Naive thymus-derived CD4-positive, alpha-beta T cell (primary cell): Measurements from ENCODE around the gene ZNF692. TPM values are rescaled to one million over a fixed set of nuclear protein-coding genes. Genes with fewer than 3 reads are reported as not detected.

ENCODE experiments used
- ATAC-seq: fragments of 150-1000 bp; cut with Tn5 transposase; 2 replicates; pipeline ENCODE4 v1.10.0; 2021; ENCODE audit warnings: mild to moderate bottlenecking, moderate library complexity
- CTCF ChIA-PET: fragments of 350-600 bp; sonication (Branson Sonifier 250); formaldehyde crosslinking; loops from one replicate; lab custom pipeline; 2021; ENCODE audit warnings: antibody characterized with exemption; lab: Charles Lee
- POLR2A ChIA-PET: fragments of 350-600 bp; sonication (Branson Sonifier 250); formaldehyde crosslinking; loops from one replicate; lab custom pipeline; 2021; ENCODE audit warnings: antibody characterized with exemption, inconsistent platforms; lab: Charles Lee
- DNase-seq, 9 donors: peaks; one replicate each; pipeline versions ENCODE4 v3.0.0 to v3.0.0-alpha.2; 2020 to 2022; ENCODE audit warnings: mixed read lengths in 1 of 9
- H3K27ac ChIP-seq: one replicate; pipeline ENCODE4 v1.7.0; 2013; ENCODE audit warnings: mild to moderate bottlenecking, low read depth, low read length, moderate library complexity
- H3K27me3 ChIP-seq, 2 donors: one replicate each; pipeline ENCODE4 v1.7.0; 2013; ENCODE audit warnings: low read length in 2 of 2, mild to moderate bottlenecking in 2 of 2, moderate library complexity in 2 of 2; ENCODE audit not compliant: control insufficient read depth in 2 of 2, insufficient read depth in 2 of 2
- H3K36me3 ChIP-seq, 3 experiments: 1 replicate in 2 of 3; 2 replicates in 1 of 3; pipeline ENCODE4 v1.7.0; 2013; ENCODE audit warnings: low read length in 3 of 3, mild to moderate bottlenecking in 3 of 3, moderate library complexity in 1 of 3; ENCODE audit not compliant: insufficient read depth in 3 of 3, control insufficient read depth in 2 of 3
- H3K4me1 ChIP-seq, 2 donors: one replicate each; pipeline ENCODE4 v1.7.0; 2013; ENCODE audit warnings: low read length in 2 of 2, mild to moderate bottlenecking in 2 of 2, moderate library complexity in 1 of 2; ENCODE audit not compliant: control insufficient read depth in 2 of 2, insufficient read depth in 2 of 2
- H3K4me3 ChIP-seq: 2 replicates; pipeline ENCODE4 v1.7.0; 2013; ENCODE audit warnings: mild to moderate bottlenecking, low read length
- H3K9me3 ChIP-seq, 3 experiments: 1 replicate in 2 of 3; 2 replicates in 1 of 3; pipeline ENCODE4 v1.7.0; 2013; ENCODE audit warnings: low read length in 3 of 3; ENCODE audit not compliant: control insufficient read depth in 2 of 3
- H3K27ac Mint-ChIP-seq, 9 donors: one replicate each; pipeline ENCODE4 v1.8.0; 2020 to 2022; ENCODE audit warnings: mixed read lengths in 9 of 9, mild to moderate bottlenecking in 8 of 9, moderate library complexity in 5 of 9, inconsistent platforms in 2 of 9
- H3K27me3 Mint-ChIP-seq, 5 donors: one replicate each; pipeline ENCODE4 v1.8.0; 2021 to 2022; ENCODE audit warnings: mixed read lengths in 5 of 5, mild to moderate bottlenecking in 1 of 5
- H3K36me3 Mint-ChIP-seq, 5 donors: one replicate each; pipeline ENCODE4 v1.8.0; 2020 to 2022; ENCODE audit warnings: mixed read lengths in 5 of 5, mild to moderate bottlenecking in 3 of 5, inconsistent platforms in 1 of 5
- H3K4me1 Mint-ChIP-seq, 7 donors: one replicate each; pipeline ENCODE4 v1.8.0; 2020 to 2022; ENCODE audit warnings: mixed read lengths in 7 of 7, mild to moderate bottlenecking in 3 of 7, inconsistent platforms in 1 of 7
- H3K4me3 Mint-ChIP-seq, 10 donors: one replicate each; pipeline ENCODE4 v1.8.0; 2020 to 2022; ENCODE audit warnings: mild to moderate bottlenecking in 10 of 10, mixed read lengths in 10 of 10, moderate library complexity in 6 of 10, inconsistent platforms in 2 of 10
- H3K9me3 Mint-ChIP-seq, 11 donors: one replicate each; pipeline ENCODE4 v1.8.0; 2020 to 2022; ENCODE audit warnings: mixed read lengths in 11 of 11, mild to moderate bottlenecking in 4 of 11, inconsistent platforms in 1 of 11, moderate library complexity in 1 of 11
- intact Hi-C, 2 donors: fragments of 100-400 bp; cut with micrococcal nuclease; formaldehyde crosslinking; loops; one replicate each; pipeline ENCODE4 v1.15.1; 2023
- polyA plus RNA-seq, 2 donors: library from polyadenylated mRNA; unstranded; fragments of 300-500 nt; fragmentation: Illumina TruSeq; gene quantifications; one replicate each; pipeline ENCODE4 v1.2.3, GENCODE V29; 2021
- total RNA-seq, 6 experiments: library from RNA in 5 of 6; stranded (reverse) in 5 of 6; gene quantifications; 1 replicate in 5 of 6; 2 replicates in 1 of 6; pipeline ENCODE4 v1.2.3 and lab custom pipeline; 2021 to 2026

Gene ZNF692
- total and polyA plus RNA-seq, 7 experiments from 2014 or later = 7.6 to 87.5 (median 58.7) TPM

DNA sequence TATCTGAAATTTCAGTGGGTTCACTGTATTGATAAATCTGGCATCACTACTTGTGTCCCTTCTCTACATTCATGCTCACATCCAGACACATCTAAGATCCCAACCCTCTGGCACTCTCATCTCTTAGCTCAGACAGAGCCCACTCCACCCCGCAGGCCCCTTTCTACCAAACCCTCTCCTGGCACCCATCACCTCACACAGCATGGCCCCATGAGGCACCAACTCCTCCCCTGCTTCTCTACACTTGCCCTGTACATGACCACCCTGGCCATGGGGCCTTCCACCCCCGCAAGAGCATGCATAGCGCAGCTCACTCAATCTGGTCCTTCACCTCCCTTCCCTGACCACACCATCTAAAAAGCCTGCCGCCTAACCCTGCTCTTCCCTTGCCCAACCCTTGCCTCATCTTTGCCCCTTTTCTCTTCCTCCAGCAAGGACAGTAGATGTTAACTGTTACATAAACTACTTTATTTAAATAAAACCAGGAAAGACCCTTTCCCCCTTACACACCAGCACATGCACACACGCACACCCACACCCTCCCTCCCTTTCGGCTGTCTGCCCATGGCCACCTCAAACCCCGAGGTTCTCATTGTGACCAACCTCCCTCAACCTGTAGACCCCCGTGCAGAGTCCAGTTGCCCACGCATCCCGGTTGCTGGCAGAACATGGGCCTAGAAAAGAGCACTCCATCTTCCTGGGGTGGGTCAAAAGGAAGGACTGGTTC is 48.7 kb downstream of the ZNF692 start:
- H3K4me1 ChIP-seq = no peaks in the 10 kb centered on the region
- H3K4me1 Mint-ChIP-seq = peaks cover 4 to 22% (median 16%) of the 10 kb centered on the region in 7 donors
- intact Hi-C loops = loop anchor here in 1 of 2 donors (5.0 kb wide), 1 partner anchor 1128 kb away; no protein-coding TSS in a partner anchor
- no peaks in the 10 kb centered on the region for H3K9me3 ChIP-seq
- no peak overlapping the region for H3K4me3 Mint-ChIP-seq
- peak overlapping the region in 8 of 9 donors; percentile 5 to 89 (median 60) for H3K27ac Mint-ChIP-seq
- H3K4me3 ChIP-seq = no peak overlapping the region
- CTCF ChIA-PET = interaction anchor here (0.6 kb wide), 1 partner anchor 22 kb away, joined by 3 read pairs; no protein-coding TSS in a partner anchor
- H3K27me3 Mint-ChIP-seq = peaks cover 0 to 3% (median 0%) of the 10 kb centered on the region in 5 donors
- peaks cover 17 to 32% (median 21%) of the 10 kb centered on the region in 5 donors for H3K36me3 Mint-ChIP-seq
- ATAC-seq (no peak), DNase-seq (no peak)
- no peaks in the 10 kb centered on the region for H3K9me3 Mint-ChIP-seq
- POLR2A ChIA-PET = no interaction called here
- peaks cover 3 to 42% (median 6%) of the 10 kb centered on the region in 3 experiments for H3K36me3 ChIP-seq
- no peaks in the 10 kb centered on the region for H3K27me3 ChIP-seq
- H3K27ac ChIP-seq = no peak overlapping the region

DNA sequence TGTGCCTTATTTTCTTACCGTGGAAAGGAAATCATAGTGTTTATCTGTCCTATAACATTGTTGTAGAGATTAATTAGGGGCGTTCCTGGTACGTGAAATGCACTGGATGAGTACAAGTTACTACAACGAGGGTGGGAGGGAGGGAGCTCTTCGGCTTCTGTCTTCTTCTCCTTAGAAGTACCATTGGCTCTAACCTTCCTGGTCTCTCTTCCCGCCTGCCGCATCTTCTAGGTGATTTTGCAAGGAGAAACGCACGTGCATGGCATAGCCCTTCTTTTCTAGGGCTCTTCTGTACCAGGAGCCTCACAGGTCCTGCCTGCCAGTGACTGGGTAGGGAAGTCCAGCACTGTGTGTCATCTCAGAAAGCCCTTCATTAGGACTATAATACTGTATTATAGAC is 50.0 kb downstream of the ZNF692 start:
- intact Hi-C loops = loop anchor here in 1 of 2 donors (5.0 kb wide), 1 partner anchor 1127 kb away; no protein-coding TSS in a partner anchor
- Mint-ChIP-seq H3K4me1 (peaks cover 7 to 25% (median 20%) of the 10 kb centered on the region in 7 donors), H3K36me3 (peaks cover 7 to 21% (median 14%) of the 10 kb centered on the region in 5 donors), H3K27ac (peak overlapping the region in 3 of 9 donors; percentile 45 to 89 (median 78)), H3K4me3 (no peak overlapping the region), H3K27me3 (peaks cover 0 to 5% (median under 1%) of the 10 kb centered on the region in 5 donors), H3K9me3 (no peaks in the 10 kb centered on the region)
- Histone ChIP-seq H3K36me3 (peaks cover 0 to 31% (median 3%) of the 10 kb centered on the region in 3 experiments), H3K4me3 (no peak overlapping the region), H3K4me1 (no peaks in the 10 kb centered on the region), H3K9me3 (no peaks in the 10 kb centered on the region), H3K27me3 (no peaks in the 10 kb centered on the region), H3K27ac (no peak overlapping the region)
- CTCF ChIA-PET = no interaction called here
- no peak for DNase-seq
- ATAC-seq = no peak
- POLR2A ChIA-PET = no interaction called here

DNA sequence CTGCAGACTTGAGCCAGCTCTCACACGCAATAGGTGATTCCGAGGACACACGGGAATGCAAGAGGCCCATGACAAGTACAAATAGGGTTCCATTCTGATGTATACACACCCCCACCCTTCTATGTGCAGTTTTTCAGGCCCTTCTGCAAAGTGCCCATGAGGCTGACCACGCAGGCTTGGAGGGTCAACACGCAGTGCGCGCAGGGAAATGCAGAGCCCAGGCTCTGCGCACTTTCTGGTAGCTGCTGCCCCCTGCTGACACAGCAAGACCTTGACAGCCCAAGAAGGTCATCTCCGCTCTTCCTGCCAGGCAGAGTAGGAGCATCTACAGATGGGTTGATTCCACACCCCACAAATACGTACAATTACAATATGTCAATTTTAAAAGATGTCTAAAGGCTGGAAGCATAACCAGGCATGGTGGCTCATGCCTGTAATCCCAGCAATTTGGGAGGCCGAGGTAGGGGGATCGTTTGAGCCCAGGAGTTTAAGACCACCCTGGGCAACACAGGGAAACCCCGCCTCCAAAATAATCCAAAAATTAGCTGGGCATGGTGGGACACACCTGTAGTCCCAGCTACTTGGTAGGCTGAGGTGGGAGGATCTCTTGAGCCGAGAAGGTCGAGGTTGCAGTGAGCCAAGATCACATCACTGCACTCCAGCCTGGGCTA is 51.7 kb downstream of the ZNF692 start:
- CTCF ChIA-PET = interaction anchor here (0.6 to 2.2 kb wide), 6 partner anchors 11 to 1128 kb away, joined by 3 to 11 read pairs (median 6); partner anchors contain the start of gene OR13G1
- Histone ChIP-seq H3K27me3 (no peaks in the 10 kb centered on the region), H3K4me3 (no peak overlapping the region), H3K4me1 (no peaks in the 10 kb centered on the region), H3K36me3 (peaks cover 0 to 14% (median 0%) of the 10 kb centered on the region in 3 experiments), H3K9me3 (no peaks in the 10 kb centered on the region), H3K27ac (no peak overlapping the region)
- Mint-ChIP-seq H3K4me1 (peaks cover 7 to 23% (median 20%) of the 10 kb centered on the region in 7 donors), H3K27ac (peak overlapping the region in 5 of 9 donors; percentile 17 to 58 (median 29)), H3K27me3 (peaks cover 0 to 9% (median 6%) of the 10 kb centered on the region in 5 donors), H3K4me3 (no peak overlapping the region), H3K36me3 (peaks cover 0 to 11% (median 4%) of the 10 kb centered on the region in 5 donors), H3K9me3 (no peaks in the 10 kb centered on the region)
- intact Hi-C loops = loop anchor here (1.0 to 5.0 kb wide), 8 partner anchors 104 to 1125 kb away; no protein-coding TSS in a partner anchor
- POLR2A ChIA-PET = interaction anchor here (0.6 kb wide), 1 partner anchor 58 kb away, joined by 3 read pairs; no protein-coding TSS in a partner anchor
- peak; percentile 29 to 64 (median 50) for DNase-seq
- peak; percentile 75 for ATAC-seq

DNA sequence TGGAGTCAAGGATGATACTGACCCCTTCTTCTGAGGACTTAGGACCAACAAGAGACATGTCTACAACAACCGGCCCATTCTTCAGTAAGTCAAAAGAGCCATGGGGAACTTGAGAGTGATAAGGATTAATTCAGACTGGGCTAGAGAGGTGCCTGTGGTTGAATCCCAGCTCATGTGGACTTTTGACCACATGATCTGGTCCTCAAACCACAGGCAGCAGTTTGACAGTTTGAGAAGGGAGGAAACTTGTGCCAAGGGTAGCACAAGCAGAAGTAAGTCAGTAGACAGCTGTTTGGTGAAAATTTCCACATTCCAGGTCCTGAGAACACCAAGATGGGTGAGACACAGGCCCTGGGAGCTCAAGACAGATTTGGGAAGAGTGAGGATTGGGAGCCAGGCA is 53.0 kb downstream of the ZNF692 start:
- ATAC-seq (no peak), DNase-seq (no peak)
- H3K4me1 Mint-ChIP-seq = peaks cover 7 to 23% (median 17%) of the 10 kb centered on the region in 7 donors
- Histone ChIP-seq H3K4me3 (no peak overlapping the region), H3K9me3 (no peaks in the 10 kb centered on the region), H3K27me3 (no peaks in the 10 kb centered on the region), H3K36me3 (peaks cover 0 to 1% (median 0%) of the 10 kb centered on the region in 3 experiments), H3K27ac (no peak overlapping the region), H3K4me1 (no peaks in the 10 kb centered on the region)
- intact Hi-C loops = loop anchor here in 1 of 2 donors (2.0 to 5.0 kb wide), 3 partner anchors 119 to 1124 kb away; no protein-coding TSS in a partner anchor
- peaks cover 0 to 5% (median 0%) of the 10 kb centered on the region in 5 donors for H3K36me3 Mint-ChIP-seq
- peaks cover 0 to 18% (median 16%) of the 10 kb centered on the region in 5 donors for H3K27me3 Mint-ChIP-seq
- ChIA-PET POLR2A (no interaction called here), CTCF (interaction anchor here (0.8 to 2.2 kb wide), 5 partner anchors 103 to 401 kb away, joined by 3 to 11 read pairs (median 3); no protein-coding TSS in a partner anchor)
- no peak overlapping the region for H3K4me3 Mint-ChIP-seq
- H3K27ac Mint-ChIP-seq = no peak overlapping the region
- no peaks in the 10 kb centered on the region for H3K9me3 Mint-ChIP-seq

DNA sequence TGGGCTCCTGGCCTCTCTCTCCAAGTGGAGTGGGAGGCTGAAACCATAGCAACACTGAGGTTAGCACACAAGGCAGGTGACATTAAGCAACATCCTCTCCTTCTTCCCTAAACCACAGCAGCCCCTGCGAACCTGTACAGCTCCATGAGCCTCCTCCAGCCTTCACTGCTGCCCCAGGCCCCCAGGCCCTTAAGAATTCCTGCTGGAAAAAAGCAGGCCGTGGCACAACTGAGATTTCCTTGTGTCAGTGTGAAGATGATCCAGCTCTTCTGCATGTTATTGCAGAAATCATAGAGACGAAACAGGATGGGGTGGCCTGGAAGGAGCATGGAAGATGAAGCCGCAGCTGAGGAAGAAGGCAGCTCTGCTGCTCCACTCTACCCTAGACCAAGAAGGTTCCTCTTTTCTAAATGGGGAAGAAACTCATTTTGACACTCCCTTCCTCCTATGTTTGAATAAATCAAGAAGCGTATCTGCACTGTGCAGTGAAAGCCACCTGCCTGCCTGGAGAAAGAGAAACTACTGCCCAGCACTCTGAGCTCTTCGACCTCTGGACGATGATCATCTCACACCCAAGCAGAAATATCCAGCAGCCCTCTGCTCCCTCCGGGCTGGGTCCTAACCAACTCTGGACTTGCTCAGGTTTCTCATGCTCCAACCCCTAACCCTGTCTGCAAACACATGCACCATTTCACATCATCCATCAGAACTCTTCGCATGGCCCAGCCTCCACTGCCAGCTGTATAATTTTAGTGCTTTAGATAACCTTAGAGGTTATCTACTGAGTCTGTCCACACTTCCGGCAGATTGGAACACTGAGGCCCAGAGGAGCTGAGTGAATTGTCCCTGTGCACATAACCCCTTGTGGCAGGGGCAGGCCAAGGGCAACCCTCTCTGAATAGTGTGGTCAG is 53.9 kb downstream of the ZNF692 start:
- Histone ChIP-seq H3K27me3 (no peaks in the 10 kb centered on the region), H3K4me3 (no peak overlapping the region), H3K9me3 (no peaks in the 10 kb centered on the region), H3K4me1 (no peaks in the 10 kb centered on the region), H3K27ac (no peak overlapping the region), H3K36me3 (no peaks in the 10 kb centered on the region)
- CTCF ChIA-PET = interaction anchor here (1.0 to 2.2 kb wide), 5 partner anchors 10 to 400 kb away, joined by 3 to 11 read pairs (median 3); no protein-coding TSS in a partner anchor
- intact Hi-C loops = loop anchor here in 1 of 2 donors (5.0 kb wide), 1 partner anchor 1123 kb away; no protein-coding TSS in a partner anchor
- H3K36me3 Mint-ChIP-seq = peaks cover 0 to 5% (median 0%) of the 10 kb centered on the region in 5 donors
- H3K9me3 Mint-ChIP-seq = peaks cover 0 to 1% (median 0%) of the 10 kb centered on the region in 11 donors
- no peak for DNase-seq
- peak; percentile 87 for ATAC-seq
- peaks cover 7 to 23% (median 16%) of the 10 kb centered on the region in 7 donors for H3K4me1 Mint-ChIP-seq
- H3K4me3 Mint-ChIP-seq = peak overlapping the region in 1 of 10 donors; percentile 13
- peaks cover 6 to 20% (median 18%) of the 10 kb centered on the region in 5 donors for H3K27me3 Mint-ChIP-seq
- POLR2A ChIA-PET = interaction anchor here (1.3 kb wide), 1 partner anchor 8 kb away, joined by 4 read pairs; no protein-coding TSS in a partner anchor
- peak overlapping the region in 4 of 9 donors; percentile 13 to 72 (median 38) for H3K27ac Mint-ChIP-seq
